ENCODE measurements around the gene DHX29. TPM values are rescaled to one million over a fixed set of nuclear protein-coding genes. Genes with fewer than 3 reads are reported as not detected.

The DHX29 gene
- polyA plus RNA-seq, 1 donor (not counting 4 experiments of a cell fraction or from before 2014, with no cell fraction given), result 18.8 TPM

DNA sequence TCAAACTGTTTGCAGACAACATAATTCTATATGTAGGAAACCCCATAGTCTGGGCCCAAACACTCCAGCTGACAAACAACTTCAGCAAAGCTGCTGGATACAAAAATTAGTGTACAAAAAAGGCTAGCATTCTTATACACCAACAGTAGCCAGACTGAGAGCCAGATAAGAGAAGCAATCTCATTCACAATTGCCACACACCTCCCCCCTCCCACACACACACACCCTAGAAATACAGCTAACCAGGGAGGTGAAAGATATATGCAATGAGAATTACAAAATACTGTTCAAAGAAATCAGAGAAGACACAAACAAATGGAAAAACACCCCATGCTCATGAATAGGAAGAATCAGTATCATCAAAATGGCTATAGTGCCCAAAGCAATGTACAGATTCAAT, 9.3 kb upstream of the DHX29 start:
- dilution Hi-C loops (cut with MboI; ENCODE audit: extremely low pct_ligation_motif_present, low sequenced_read_pairs), result no loop called here
- Histone ChIP-seq H3K36me3 (ENCODE audit: control insufficient read depth in 2 of 2, extremely low read depth in 1 of 2, insufficient read depth in 2 of 2, low read length in 2 of 2) (no peaks in the 10 kb centered on the region), H3K79me2 (ENCODE audit: control insufficient read depth, insufficient read depth, low read length) (peaks cover 97% of the 10 kb centered on the region), H3K9me1 (ENCODE audit: control insufficient read depth, extremely low read depth, insufficient read depth, low read length) (no peaks in the 10 kb centered on the region), H3K4me1 (ENCODE audit: control insufficient read depth, extremely low read depth, insufficient read depth, low read length) (no peaks in the 10 kb centered on the region), H4K20me1 (ENCODE audit: control insufficient read depth, extremely low read depth, insufficient read depth, low read length) (no peaks in the 10 kb centered on the region), H3K9me3 (ENCODE audit: control insufficient read depth, low read depth, low read length) (no peaks in the 10 kb centered on the region), H3K4me2 (ENCODE audit: control insufficient read depth, extremely low read depth, insufficient read depth, low read depth, low read length) (no peak overlapping the region), H2AFZ (ENCODE audit: control insufficient read depth, low read length) (no peak overlapping the region), H3K9ac (ENCODE audit: control insufficient read depth, extremely low read depth, insufficient read depth, low read length) (no peak overlapping the region), H3K4me3 (ENCODE audit: control insufficient read depth in 2 of 3, extremely low read depth in 1 of 3, insufficient read depth in 2 of 3, low read depth in 1 of 3, low read length in 3 of 3) (no peak overlapping the region), H3K27me3 (ENCODE audit: control insufficient read depth, extremely low read depth, insufficient read depth, low read length) (no peaks in the 10 kb centered on the region), H3K27ac (ENCODE audit: control insufficient read depth, insufficient read depth, low read length) (no peak overlapping the region)
- no peak for FAIRE-seq
- TF ChIP-seq EZH2 (IDR thresholded peaks at IDR 0.05; ENCODE audit: low read length), result no peak
- DNase-seq (ENCODE audit: low read depth, low spot score), result no peak

DNA sequence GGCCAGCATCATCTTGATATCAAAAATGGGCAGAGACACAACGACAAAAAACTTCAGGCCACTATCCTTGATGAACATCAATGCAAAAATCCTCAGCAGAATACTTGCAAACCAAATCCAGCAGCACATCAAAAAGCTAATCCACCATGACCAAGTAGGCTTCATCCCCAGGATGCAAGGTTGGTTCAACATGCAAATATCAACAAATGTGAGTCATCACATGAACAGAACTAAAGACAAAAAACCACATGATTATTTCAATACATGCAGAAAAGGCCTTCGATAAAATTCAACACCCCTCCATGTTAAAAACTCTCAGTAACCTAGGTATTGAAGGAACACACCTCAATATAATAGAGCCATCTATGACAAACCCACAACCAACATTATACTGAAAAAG, 8.8 kb upstream of the DHX29 start:
- Histone ChIP-seq H3K4me2 (ENCODE audit: control insufficient read depth, extremely low read depth, insufficient read depth, low read depth, low read length) (no peak overlapping the region), H3K9me3 (ENCODE audit: control insufficient read depth, low read depth, low read length) (no peaks in the 10 kb centered on the region), H3K9ac (ENCODE audit: control insufficient read depth, extremely low read depth, insufficient read depth, low read length) (no peak overlapping the region), H3K9me1 (ENCODE audit: control insufficient read depth, extremely low read depth, insufficient read depth, low read length) (no peaks in the 10 kb centered on the region), H3K36me3 (ENCODE audit: control insufficient read depth in 2 of 2, extremely low read depth in 1 of 2, insufficient read depth in 2 of 2, low read length in 2 of 2) (no peaks in the 10 kb centered on the region), H3K79me2 (ENCODE audit: control insufficient read depth, insufficient read depth, low read length) (peaks cover 97% of the 10 kb centered on the region), H3K27ac (ENCODE audit: control insufficient read depth, insufficient read depth, low read length) (no peak overlapping the region), H3K27me3 (ENCODE audit: control insufficient read depth, extremely low read depth, insufficient read depth, low read length) (no peaks in the 10 kb centered on the region), H2AFZ (ENCODE audit: control insufficient read depth, low read length) (no peak overlapping the region), H3K4me1 (ENCODE audit: control insufficient read depth, extremely low read depth, insufficient read depth, low read length) (no peaks in the 10 kb centered on the region), H4K20me1 (ENCODE audit: control insufficient read depth, extremely low read depth, insufficient read depth, low read length) (no peaks in the 10 kb centered on the region), H3K4me3 (ENCODE audit: control insufficient read depth in 2 of 3, extremely low read depth in 1 of 3, insufficient read depth in 2 of 3, low read depth in 1 of 3, low read length in 3 of 3) (no peak overlapping the region)
- no peak for DNase-seq (ENCODE audit: low read depth, low spot score)
- dilution Hi-C loops (cut with MboI; ENCODE audit: extremely low pct_ligation_motif_present, low sequenced_read_pairs), result no loop called here
- FAIRE-seq, result no peak
- no peak for TF ChIP-seq EZH2 (IDR thresholded peaks at IDR 0.05; ENCODE audit: low read length)
- TF ChIP-seq, protein P1, sequence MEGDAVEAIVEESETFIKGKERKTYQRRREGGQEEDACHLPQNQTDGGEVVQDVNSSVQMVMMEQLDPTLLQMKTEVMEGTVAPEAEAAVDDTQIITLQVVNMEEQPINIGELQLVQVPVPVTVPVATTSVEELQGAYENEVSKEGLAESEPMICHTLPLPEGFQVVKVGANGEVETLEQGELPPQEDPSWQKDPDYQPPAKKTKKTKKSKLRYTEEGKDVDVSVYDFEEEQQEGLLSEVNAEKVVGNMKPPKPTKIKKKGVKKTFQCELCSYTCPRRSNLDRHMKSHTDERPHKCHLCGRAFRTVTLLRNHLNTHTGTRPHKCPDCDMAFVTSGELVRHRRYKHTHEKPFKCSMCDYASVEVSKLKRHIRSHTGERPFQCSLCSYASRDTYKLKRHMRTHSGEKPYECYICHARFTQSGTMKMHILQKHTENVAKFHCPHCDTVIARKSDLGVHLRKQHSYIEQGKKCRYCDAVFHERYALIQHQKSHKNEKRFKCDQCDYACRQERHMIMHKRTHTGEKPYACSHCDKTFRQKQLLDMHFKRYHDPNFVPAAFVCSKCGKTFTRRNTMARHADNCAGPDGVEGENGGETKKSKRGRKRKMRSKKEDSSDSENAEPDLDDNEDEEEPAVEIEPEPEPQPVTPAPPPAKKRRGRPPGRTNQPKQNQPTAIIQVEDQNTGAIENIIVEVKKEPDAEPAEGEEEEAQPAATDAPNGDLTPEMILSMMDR (optimal IDR thresholded peaks at IDR 0.05 in 1 of 3, IDR thresholded peaks at IDR 0.05 in 1 of 3, conservative IDR thresholded peaks at IDR 0.05 in 1 of 3; ENCODE audit: extremely low read depth in 1 of 3, insufficient read depth in 2 of 3, low read length in 3 of 3), result no peak
